Activated CD4-positive, alpha-beta memory T cell treated with anti-CD3 and anti-CD28 coated beads for 36 hours (primary cell): ENCODE results near the gene ZNF536. TPM values are rescaled to one million over a fixed set of nuclear protein-coding genes. Genes with fewer than 3 reads are reported as not detected.
"Not testable (repeated sequence)": the region's sequence is repeated elsewhere in the genome, so short reads cannot be mapped to it uniquely, and the experiment has no call there.

Experiments used
- CTCF ChIA-PET: fragments of 350-600 bp; sonication (Branson Sonifier 250); formaldehyde crosslinking; loops from one replicate; lab custom pipeline; 2021; ENCODE audit warnings: antibody characterized with exemption, inconsistent platforms; lab: Charles Lee
- POLR2A ChIA-PET: fragments of 350-600 bp; sonication (Branson Sonifier 250); formaldehyde crosslinking; loops from one replicate; lab custom pipeline; 2021; ENCODE audit warnings: antibody characterized with exemption; lab: Charles Lee
- DNase-seq: peaks from one replicate; pipeline ENCODE4 v3.0.0-alpha.2; 2020
- H3K27ac Mint-ChIP-seq: one replicate; pipeline ENCODE4 v1.8.0; 2021; ENCODE audit warnings: mixed read lengths
- H3K27me3 Mint-ChIP-seq: one replicate; pipeline ENCODE4 v1.8.0; 2021; ENCODE audit warnings: mixed read lengths
- H3K36me3 Mint-ChIP-seq: one replicate; pipeline ENCODE4 v1.8.0; 2021; ENCODE audit warnings: mixed read lengths
- H3K4me1 Mint-ChIP-seq: one replicate; pipeline ENCODE4 v1.8.0; 2021; ENCODE audit warnings: low read depth, mixed read lengths
- H3K4me3 Mint-ChIP-seq: one replicate; pipeline ENCODE4 v1.8.0; 2021; ENCODE audit warnings: mild to moderate bottlenecking, mixed read lengths
- H3K9me3 Mint-ChIP-seq: one replicate; pipeline ENCODE4 v1.8.0; 2021; ENCODE audit warnings: mixed read lengths
- intact Hi-C: fragments of 100-400 bp; cut with micrococcal nuclease; formaldehyde crosslinking; loops from one replicate; pipeline ENCODE4 v1.15.1; 2023
- total RNA-seq, 2 experiments: library from RNA; stranded (reverse); gene quantifications; one replicate each; pipeline ENCODE4 v1.2.3, GENCODE V29; 2021

ZNF536 gene
- total RNA-seq, 2 experiments from 2014 or later, result not detected

DNA sequence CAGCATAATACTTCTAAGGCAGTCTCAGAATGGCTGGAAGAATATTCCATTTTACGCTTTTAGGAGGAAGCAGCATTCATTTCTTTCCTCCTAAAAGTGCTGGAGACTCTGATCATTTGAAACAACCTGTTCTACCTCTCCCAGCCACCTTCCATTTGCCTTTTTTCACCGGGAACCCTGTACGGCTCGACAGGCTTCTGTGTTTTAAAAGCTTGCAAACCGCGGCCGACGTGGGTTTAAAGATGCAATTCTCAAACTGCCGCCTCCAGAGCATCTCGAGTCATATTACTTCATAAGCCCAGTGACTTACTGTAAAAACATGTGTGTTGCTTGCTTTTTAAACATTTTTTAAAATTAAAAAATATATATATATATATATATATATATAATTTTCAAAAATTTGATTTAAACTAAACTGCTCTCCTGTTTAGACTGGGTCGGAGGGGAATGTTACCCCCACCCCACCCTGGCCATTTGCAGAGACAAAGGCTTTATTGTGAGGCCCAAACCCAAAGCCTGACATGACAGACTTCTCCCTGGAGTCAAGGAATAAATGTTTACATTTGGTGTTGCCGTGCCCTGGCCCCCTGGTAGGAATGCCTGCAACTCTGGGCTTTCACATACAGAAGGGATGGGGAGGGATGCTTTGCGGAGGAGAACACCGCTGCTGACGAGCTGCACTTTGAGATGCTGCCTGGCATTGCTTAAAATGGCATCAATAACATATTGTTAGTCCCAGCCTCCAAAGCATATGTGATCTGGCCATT lies 30.4 kb downstream of the ZNF536 start:
- POLR2A ChIA-PET, result no interaction called here
- H3K36me3 Mint-ChIP-seq, result no peaks in the 10 kb centered on the region
- H3K4me1 Mint-ChIP-seq, result no peaks in the 10 kb centered on the region
- no peak overlapping the region for H3K4me3 Mint-ChIP-seq
- H3K9me3 Mint-ChIP-seq, result peaks cover 3% of the 10 kb centered on the region
- CTCF ChIA-PET, result no interaction called here
- H3K27me3 Mint-ChIP-seq, result peaks cover 2% of the 10 kb centered on the region
- intact Hi-C loops, result no loop called here
- H3K27ac Mint-ChIP-seq, result no peak overlapping the region
- no peak for DNase-seq

DNA sequence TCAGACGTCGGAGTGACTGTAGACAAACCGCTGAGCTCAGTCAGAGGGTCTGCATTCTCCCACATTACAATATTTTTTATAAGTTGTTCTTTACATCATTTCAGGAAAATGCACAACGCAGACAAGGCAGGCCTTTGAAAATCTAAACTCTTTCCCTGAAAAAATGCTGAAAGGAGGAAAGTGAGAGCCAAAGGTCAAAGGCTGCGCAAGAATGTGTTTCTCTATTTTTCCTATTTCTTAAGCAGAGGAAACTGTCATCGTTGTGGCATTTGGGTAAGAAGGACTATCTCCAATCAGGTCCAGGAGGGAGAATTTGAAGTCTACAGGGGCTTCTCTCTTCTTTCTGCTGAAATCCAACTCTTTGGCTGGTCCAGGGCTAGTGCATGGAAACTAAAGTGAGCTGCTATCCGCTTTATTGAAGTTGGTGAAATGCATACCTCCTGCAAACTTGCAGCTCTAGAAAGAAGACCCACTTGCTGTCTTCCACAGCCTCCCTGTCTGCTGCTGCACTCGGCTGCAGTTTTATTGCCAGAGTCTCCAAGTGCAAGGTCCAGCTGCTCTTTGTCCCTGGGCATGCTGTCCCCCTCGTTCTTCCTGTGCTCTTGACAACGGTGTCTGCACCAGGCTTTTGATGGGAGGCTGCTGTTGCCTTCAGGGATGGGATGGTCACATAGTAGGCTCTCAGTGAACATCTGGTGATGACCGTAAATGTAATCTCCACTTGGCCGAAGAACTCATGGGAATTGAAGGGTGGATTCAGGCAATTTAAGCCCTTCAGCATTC lies 31.2 kb downstream of the ZNF536 start:
- intact Hi-C loops, result no loop called here
- no peak overlapping the region for H3K27ac Mint-ChIP-seq
- H3K36me3 Mint-ChIP-seq, result no peaks in the 10 kb centered on the region
- peaks cover 3% of the 10 kb centered on the region for H3K9me3 Mint-ChIP-seq
- H3K27me3 Mint-ChIP-seq, result peaks cover 2% of the 10 kb centered on the region
- ChIA-PET POLR2A (no interaction called here), CTCF (no interaction called here)
- no peak overlapping the region for H3K4me3 Mint-ChIP-seq
- H3K4me1 Mint-ChIP-seq, result no peaks in the 10 kb centered on the region
- no peak for DNase-seq

DNA sequence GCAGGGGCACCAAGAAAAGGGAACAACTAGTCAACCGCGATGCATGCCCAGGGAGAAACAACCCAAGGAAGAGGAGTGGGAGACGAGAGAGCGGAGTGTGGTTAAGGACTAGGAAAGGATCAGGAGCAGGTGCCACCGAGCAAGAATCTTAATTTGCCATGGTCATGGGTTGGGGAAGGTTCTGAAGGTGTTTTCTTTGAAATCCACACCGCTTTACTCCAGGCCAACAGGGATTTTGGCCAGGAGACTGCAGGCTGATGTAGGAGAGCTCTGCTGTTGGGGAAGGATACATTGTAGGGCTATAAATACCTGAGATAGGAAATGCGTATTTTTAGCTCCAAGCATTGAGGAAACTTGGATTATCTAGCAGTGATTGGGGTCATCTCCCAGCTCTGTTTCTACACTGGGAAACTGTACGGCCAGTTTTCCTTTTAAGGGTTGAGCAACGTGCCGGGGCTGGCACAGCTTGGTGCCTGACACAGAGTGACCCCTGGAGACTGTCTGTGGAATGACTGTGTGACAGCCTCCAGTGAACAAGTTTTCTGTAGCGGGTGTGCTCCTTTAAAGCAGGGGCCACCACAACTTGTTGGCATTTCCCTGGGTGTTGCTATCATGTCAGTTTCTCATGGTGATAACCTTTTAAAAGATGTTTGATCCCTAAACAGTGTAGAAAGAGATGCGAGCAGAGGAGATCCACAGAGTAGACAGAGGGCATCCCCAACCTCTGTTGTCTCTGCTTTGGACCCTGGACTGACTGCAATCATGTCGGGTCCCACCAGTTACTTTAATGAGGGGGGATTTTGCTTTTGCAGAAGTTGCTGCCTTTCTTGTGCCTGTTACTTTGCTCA lies 34.3 kb downstream of the ZNF536 start:
- H3K27ac Mint-ChIP-seq, result no peak overlapping the region
- no peaks in the 10 kb centered on the region for H3K36me3 Mint-ChIP-seq
- H3K4me1 Mint-ChIP-seq, result no peaks in the 10 kb centered on the region
- peaks cover 2% of the 10 kb centered on the region for H3K27me3 Mint-ChIP-seq
- intact Hi-C loops, result no loop called here
- H3K4me3 Mint-ChIP-seq, result no peak overlapping the region
- H3K9me3 Mint-ChIP-seq, result no peaks in the 10 kb centered on the region
- ChIA-PET POLR2A (interaction anchor here (0.7 kb wide), 1 partner anchor 487 kb away, joined by 4 read pairs; no protein-coding TSS in a partner anchor), CTCF (no interaction called here)
- DNase-seq, result no peak

DNA sequence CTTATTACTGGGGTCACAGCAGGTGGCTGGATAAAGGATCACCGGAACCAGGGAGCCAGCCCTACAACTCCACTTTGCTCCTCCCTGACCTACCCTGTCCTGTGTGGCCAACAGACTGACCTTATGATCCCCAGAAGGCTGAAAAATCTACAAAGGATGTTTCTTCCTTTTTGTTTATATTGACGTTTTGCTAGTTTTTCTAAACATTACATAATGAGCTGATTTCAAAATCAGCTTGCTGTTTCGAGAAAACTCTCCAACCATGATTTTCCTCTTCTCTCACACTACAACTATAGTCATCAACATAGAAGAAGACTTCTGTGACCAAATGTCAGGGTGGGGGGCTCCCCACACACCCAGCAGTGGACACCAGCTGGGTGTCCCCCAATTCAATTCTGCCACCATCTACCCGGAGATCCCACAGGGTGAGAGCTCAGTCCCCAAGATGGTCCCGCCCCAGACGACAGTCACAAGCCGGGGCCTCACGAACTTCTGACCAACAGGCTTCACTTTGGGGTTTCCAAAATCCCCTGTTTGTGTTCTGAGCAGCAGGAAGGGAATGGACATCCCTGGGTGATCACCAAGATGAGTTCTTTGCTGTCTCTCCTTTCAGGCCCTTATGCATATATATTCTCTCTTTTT lies 35.0 kb downstream of the ZNF536 start:
- no peak overlapping the region for H3K27ac Mint-ChIP-seq

DNA sequence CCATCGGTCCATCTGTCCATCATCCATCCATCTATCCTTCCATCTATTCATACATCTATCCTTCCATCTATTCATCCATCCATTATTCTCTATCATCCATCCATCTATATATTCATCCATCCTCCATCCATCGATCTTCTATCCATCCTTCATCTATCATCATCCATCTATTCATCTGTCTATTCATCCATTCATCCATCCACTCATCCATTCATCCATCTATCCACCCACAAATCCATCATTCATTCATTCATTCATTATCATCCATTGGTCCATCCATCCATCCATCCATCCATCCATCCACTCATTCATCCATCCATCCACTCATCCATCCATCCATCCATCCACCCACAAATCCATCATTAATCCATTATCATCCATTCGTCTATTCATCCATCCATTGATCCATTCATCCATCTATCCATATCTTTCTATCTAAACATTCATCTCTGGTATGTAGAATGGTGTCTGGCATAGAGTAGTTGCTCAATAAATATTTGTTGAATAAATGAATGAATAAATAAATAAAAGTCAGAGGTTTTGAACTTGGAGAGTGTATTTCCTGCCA lies 36.6 kb downstream of the ZNF536 start:
- intact Hi-C loops, result no loop called here
- Mint-ChIP-seq H3K4me1 (no peaks in the 10 kb centered on the region), H3K27ac (no peak overlapping the region), H3K4me3 (no peak overlapping the region), H3K9me3 (no peaks in the 10 kb centered on the region), H3K36me3 (no peaks in the 10 kb centered on the region), H3K27me3 (no peaks in the 10 kb centered on the region)
- ChIA-PET CTCF (no interaction called here), POLR2A (no interaction called here)
- DNase-seq, result no peak

More for the DNA sequence above, 35.0 kb downstream of the ZNF536 start:
- ChIA-PET POLR2A (no interaction called here), CTCF (no interaction called here)
- no peak overlapping the region for H3K4me3 Mint-ChIP-seq
- H3K36me3 Mint-ChIP-seq, result no peaks in the 10 kb centered on the region
- no peak for DNase-seq
- intact Hi-C loops, result no loop called here
- H3K4me1 Mint-ChIP-seq, result no peaks in the 10 kb centered on the region
- H3K27me3 Mint-ChIP-seq, result peaks cover 2% of the 10 kb centered on the region
- no peaks in the 10 kb centered on the region for H3K9me3 Mint-ChIP-seq

DNA sequence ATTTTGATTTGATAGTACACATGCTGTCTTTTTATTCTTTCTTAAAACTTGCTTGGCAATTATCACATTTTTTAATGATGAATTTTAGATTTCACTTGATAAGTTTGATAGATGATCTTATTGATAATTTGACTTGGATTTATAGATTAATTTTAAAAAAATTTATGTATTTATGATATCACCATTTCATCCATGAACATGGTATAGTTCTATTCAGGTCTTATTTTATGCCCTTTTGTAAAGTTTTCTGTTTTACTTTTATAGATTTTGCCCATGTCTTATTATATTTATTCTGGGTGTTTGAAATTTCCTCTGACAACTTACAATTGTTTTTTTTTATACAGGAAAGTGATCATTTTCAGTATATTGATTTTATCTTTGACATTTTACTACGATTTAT lies 39.5 kb downstream of the ZNF536 start:
- DNase-seq, result no peak
- POLR2A ChIA-PET, result no interaction called here
- Mint-ChIP-seq H3K27me3 (no peaks in the 10 kb centered on the region), H3K4me1 (no peaks in the 10 kb centered on the region), H3K27ac (no peak overlapping the region), H3K4me3 (no peak overlapping the region), H3K9me3 (no peaks in the 10 kb centered on the region), H3K36me3 (no peaks in the 10 kb centered on the region)
- intact Hi-C loops, result no loop called here
- CTCF ChIA-PET, result no interaction called here

DNA sequence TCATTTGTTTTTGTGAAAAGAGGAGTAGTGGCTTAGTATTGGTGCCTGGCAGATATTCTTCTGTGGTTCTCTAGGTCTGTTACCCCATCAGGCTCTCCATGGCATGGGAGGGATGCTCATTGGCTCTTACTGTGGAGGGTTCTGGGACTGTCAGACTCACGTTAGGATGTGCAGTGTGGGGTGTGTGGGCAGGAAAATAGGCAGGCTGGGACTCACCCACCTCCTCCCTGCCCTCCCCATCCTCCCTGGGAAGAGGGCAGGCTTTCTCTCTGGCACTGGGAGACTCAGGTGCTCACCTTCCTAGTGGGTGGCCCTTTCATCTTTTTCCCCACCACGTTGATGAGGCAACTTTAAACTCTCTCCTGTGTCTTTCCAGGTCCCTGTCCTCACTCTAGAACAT lies 44.2 kb downstream of the ZNF536 start:
- no peak overlapping the region for H3K27ac Mint-ChIP-seq
- ChIA-PET POLR2A (no interaction called here), CTCF (no interaction called here)
- intact Hi-C loops, result no loop called here
- H3K4me3 Mint-ChIP-seq, result no peak overlapping the region
- no peaks in the 10 kb centered on the region for H3K27me3 Mint-ChIP-seq
- DNase-seq, result no peak
- H3K9me3 Mint-ChIP-seq, result no peaks in the 10 kb centered on the region
- no peaks in the 10 kb centered on the region for H3K4me1 Mint-ChIP-seq
- no peaks in the 10 kb centered on the region for H3K36me3 Mint-ChIP-seq

DNA sequence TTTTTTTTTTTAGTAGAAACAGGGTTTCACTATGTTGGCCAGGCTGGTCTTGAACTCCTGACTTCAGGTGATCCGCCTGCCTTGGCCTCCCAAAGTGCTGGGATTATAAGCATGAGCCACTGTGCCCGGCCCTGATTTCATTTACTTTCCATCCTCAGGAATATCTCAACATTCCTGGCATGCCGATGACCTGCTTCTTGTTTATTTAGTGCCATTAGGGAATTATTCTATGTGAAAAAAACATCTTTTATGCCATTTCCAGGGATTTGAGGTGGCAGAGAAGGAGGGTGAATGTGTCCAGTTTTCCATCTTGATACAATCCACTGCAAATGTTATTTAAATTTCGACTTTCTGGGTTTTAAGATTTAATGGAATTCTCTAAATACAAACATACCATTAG lies 45.0 kb downstream of the ZNF536 start:
- intact Hi-C loops, H3K27me3 Mint-ChIP-seq, H3K4me1 Mint-ChIP-seq, CTCF ChIA-PET, H3K36me3 Mint-ChIP-seq, H3K4me3 Mint-ChIP-seq, POLR2A ChIA-PET, DNase-seq, H3K27ac Mint-ChIP-seq, H3K9me3 Mint-ChIP-seq: not testable (repeated sequence)

DNA sequence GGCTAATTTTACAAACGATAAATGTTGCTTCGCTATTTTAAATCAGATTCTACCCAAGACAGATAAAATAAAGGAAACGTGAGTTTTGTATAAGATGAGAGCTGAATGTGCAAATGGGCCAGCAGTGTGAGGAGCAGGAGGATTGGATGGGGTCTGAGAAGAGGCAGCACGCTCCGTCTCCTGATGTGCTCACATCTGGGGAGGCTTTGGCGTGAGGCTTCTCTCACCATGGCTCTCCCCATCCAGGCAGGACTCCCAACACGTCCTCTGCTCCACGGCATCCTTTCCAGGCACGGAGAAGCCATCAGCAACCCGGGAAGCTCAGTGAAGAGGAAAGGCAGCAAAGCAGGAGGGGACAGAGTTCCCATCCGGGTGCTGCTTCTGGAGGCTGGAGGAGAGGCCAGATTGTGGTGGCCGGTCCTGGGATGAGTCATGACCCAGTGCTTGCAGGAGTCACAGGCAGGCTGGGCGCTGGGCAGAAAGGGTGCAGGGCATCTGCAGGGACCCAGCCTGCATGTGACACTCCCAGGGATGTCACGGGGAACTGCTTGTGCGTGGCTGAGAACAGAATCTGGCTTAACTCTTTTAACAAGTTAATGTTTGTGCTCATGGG lies 47.5 kb downstream of the ZNF536 start:
- no peak overlapping the region for H3K27ac Mint-ChIP-seq
- no peaks in the 10 kb centered on the region for H3K4me1 Mint-ChIP-seq
- no peaks in the 10 kb centered on the region for H3K9me3 Mint-ChIP-seq
- H3K36me3 Mint-ChIP-seq, result no peaks in the 10 kb centered on the region
- no peak for DNase-seq
- intact Hi-C loops, result no loop called here
- POLR2A ChIA-PET, result no interaction called here
- H3K4me3 Mint-ChIP-seq, result no peak overlapping the region
- CTCF ChIA-PET, result no interaction called here
- H3K27me3 Mint-ChIP-seq, result no peaks in the 10 kb centered on the region

DNA sequence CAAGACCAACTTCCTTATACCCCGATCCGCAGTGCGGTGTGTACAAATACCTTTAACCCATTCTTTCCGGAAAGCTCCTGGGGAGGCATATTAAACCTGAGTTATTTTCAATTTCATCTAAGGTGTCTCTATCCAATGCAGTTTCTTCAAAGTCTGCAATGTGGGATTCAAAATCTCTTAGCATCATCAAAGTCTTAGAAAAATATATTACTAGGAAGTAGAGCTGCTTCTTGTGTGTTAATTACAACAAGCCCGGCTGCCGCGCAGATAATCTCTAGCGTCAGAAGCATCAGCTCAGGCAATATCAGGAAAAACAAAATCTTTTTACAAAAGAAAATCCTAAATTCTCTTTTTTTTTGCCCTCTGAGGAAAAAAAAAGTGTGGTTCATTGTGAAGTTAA lies 48.1 kb downstream of the ZNF536 start:
- Mint-ChIP-seq H3K27me3 (no peaks in the 10 kb centered on the region), H3K27ac (no peak overlapping the region), H3K9me3 (no peaks in the 10 kb centered on the region), H3K4me3 (no peak overlapping the region), H3K4me1 (no peaks in the 10 kb centered on the region), H3K36me3 (no peaks in the 10 kb centered on the region)
- intact Hi-C loops, result no loop called here
- ChIA-PET POLR2A (no interaction called here), CTCF (no interaction called here)
- DNase-seq, result no peak

DNA sequence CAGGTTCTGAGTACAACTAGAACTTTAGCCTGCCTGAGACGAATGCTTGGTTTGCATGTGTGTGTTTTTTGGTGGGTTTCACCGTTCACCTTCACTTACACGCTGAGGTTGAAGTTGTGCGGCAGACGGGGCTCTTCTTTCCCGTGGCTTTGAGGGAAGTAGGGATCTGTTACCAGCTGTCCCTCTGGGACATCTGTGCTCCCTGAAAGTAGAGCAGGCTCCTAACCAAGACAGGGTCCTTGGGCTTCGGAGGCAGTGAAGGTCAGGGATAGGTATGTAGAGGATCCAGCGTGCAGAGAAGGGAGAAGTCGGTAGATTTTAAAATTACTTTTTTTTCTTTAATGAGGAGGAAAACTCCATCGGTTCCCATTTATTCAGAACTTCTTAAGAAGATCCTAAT lies 48.7 kb downstream of the ZNF536 start:
- no peak overlapping the region for H3K27ac Mint-ChIP-seq
- ChIA-PET POLR2A (no interaction called here), CTCF (no interaction called here)
- no peaks in the 10 kb centered on the region for H3K9me3 Mint-ChIP-seq
- intact Hi-C loops, result no loop called here
- H3K27me3 Mint-ChIP-seq, result no peaks in the 10 kb centered on the region
- H3K36me3 Mint-ChIP-seq, result no peaks in the 10 kb centered on the region
- no peaks in the 10 kb centered on the region for H3K4me1 Mint-ChIP-seq
- DNase-seq, result no peak
- no peak overlapping the region for H3K4me3 Mint-ChIP-seq
